K562 (cell line): Measurements from ENCODE around the gene MEIS1. TPM values are rescaled to one million over a fixed set of nuclear protein-coding genes. Genes with fewer than 3 reads are reported as not detected.

Source experiments
- BCL6 ChIP-seq: fragments of 250-450 bp; sonication (Bioruptor Pico); IDR thresholded peaks from 2 replicates; pipeline ENCODE4 v1.4.0; 2020
- CC2D1A ChIP-seq: fragments of 450-650 bp; IDR thresholded peaks from 2 replicates; pipeline ENCODE4 v1.6.1; 2017; ENCODE audit warnings: mild to moderate bottlenecking
- CREB1 ChIP-seq, 2 experiments: sonication (generic) in 1 of 2; formaldehyde crosslinking in 1 of 2; IDR thresholded peaks; 2 replicates each; pipeline versions ENCODE4 v1.6.1 to v1.8.0; 2012 to 2022; ENCODE audit warnings: inconsistent platforms in 1 of 2, mild to moderate bottlenecking in 1 of 2, missing genetic modification reagents in 1 of 2, moderate library complexity in 1 of 2
- CTBP1 ChIP-seq: fragments of 450-650 bp; IDR thresholded peaks from 2 replicates; pipeline ENCODE4 v1.6.1; 2016; ENCODE audit warnings: borderline replicate concordance
- DACH1 ChIP-seq: fragments of 450-650 bp; IDR thresholded peaks from 2 replicates; pipeline ENCODE4 v1.6.1; 2018; ENCODE audit not compliant: partially characterized antibody
- EWSR1 ChIP-seq: fragments of 450-650 bp; IDR thresholded peaks from 2 replicates; pipeline ENCODE4 v1.6.1; 2018; ENCODE audit warnings: borderline replicate concordance, mild to moderate bottlenecking, low read depth, moderate library complexity; ENCODE audit not compliant: partially characterized antibody
- FOXM1 ChIP-seq, 2 experiments: fragments of 450-650 bp in 1 of 2; sonication (generic) in 1 of 2; formaldehyde crosslinking in 1 of 2; IDR thresholded peaks; 2 replicates each; pipeline versions ENCODE4 v1.6.1 to v1.9.0; 2017 to 2022; ENCODE audit warnings: low read depth in 2 of 2, mild to moderate bottlenecking in 2 of 2, missing genetic modification reagents in 1 of 2, moderate library complexity in 1 of 2
- GTF2A2 ChIP-seq: IDR thresholded peaks from 2 replicates; pipeline ENCODE4 v1.6.1; 2016; ENCODE audit warnings: mild to moderate bottlenecking, missing genetic modification characterization, missing compliant biosample characterization
- HMG20A ChIP-seq: fragments of 450-650 bp; formaldehyde crosslinking; conservative IDR thresholded peaks from 2 replicates; pipeline ENCODE4 v1.4.0; 2020; ENCODE audit warnings: mild to moderate bottlenecking, mixed read lengths
- NR2F6 ChIP-seq: fragments of 450-650 bp; formaldehyde crosslinking; IDR thresholded peaks from 2 replicates; pipeline ENCODE4 v1.4.0; 2020; ENCODE audit warnings: mild to moderate bottlenecking
- SREBF1 ChIP-seq: fragments of 150-350 bp; IDR thresholded peaks from 2 replicates; pipeline ENCODE4 v1.6.1; 2014; ENCODE audit warnings: antibody characterized with exemption, low read depth, low read length, borderline replicate concordance
- ZBTB1 ChIP-seq: sonication (generic); formaldehyde crosslinking; IDR thresholded peaks from 2 replicates; pipeline ENCODE4 v1.8.1; 2023; ENCODE audit warnings: missing genetic modification reagents, low read depth, mild to moderate bottlenecking, borderline replicate concordance
- ZFP30 ChIP-seq: fragments of 250-450 bp; sonication (Bioruptor Pico); IDR thresholded peaks from 2 replicates; pipeline ENCODE4 v1.8.0; 2022; ENCODE audit warnings: moderate library complexity, mild to moderate bottlenecking, inconsistent platforms, borderline replicate concordance
- ZNF444 ChIP-seq: fragments of 250-450 bp; sonication (Bioruptor Pico); IDR thresholded peaks from 2 replicates; pipeline ENCODE4 v1.4.0; 2020; ENCODE audit warnings: mild to moderate bottlenecking, moderate library complexity
- ZSCAN29 ChIP-seq: fragments of 450-650 bp; IDR thresholded peaks from 2 replicates; pipeline ENCODE4 v1.6.1; 2017
- polyA plus RNA-seq, 8 experiments: library from polyadenylated mRNA; depleted of rRNA in 4 of 8; stranded (reverse) in 5 of 8; unstranded in 3 of 8; fragments of >200 nt; fragmentation: Nextera tagmentation in 2 of 8; fragmentation: Illumina TruSeq in 1 of 8; extraction: Ambion mirVana in 2 of 8; extraction: Trizol in 1 of 8; gene quantifications; 2 replicates each; pipeline versions ENCODE4 v1.2.1 to v1.2.3, GENCODE V29; 2011 to 2014; ENCODE audit warnings: inconsistent platforms in 1 of 8, missing spikeins in 1 of 8
- total RNA-seq, 7 experiments: library from RNA; depleted of rRNA in 6 of 7; stranded (reverse); fragments of >200 nt in 6 of 7; fragmentation: Illumina TruSeq in 2 of 7; extraction: Trizol in 2 of 7; gene quantifications; 2 replicates each; pipeline versions ENCODE4 v1.2.1 to v1.2.3, GENCODE V29; 2011 to 2021; ENCODE audit warnings: low replicate concordance in 1 of 7
- TF ChIP-seq, protein P1 (sequence below): fragments of 450-650 bp; IDR thresholded peaks from 2 replicates; pipeline ENCODE4 v1.6.1; 2017; ENCODE audit warnings: mild to moderate bottlenecking, moderate library complexity
- TF ChIP-seq, protein P2 (sequence below): fragments of 450-650 bp; conservative IDR thresholded peaks from 2 replicates; pipeline ENCODE4 v1.6.1; 2016; ENCODE audit warnings: missing genetic modification characterization, low read depth, mild to moderate bottlenecking, missing compliant biosample characterization, moderate library complexity
- TF ChIP-seq, protein P3 (sequence below): sonication (generic); IDR thresholded peaks from 2 replicates; pipeline ENCODE4 v1.6.1; 2016
- TF ChIP-seq, protein P4 (sequence below): fragments of 250-450 bp; sonication (Bioruptor Pico); IDR thresholded peaks from 2 replicates; pipeline ENCODE4 v1.9.0; 2021; ENCODE audit warnings: mild to moderate bottlenecking, inconsistent platforms
- TF ChIP-seq, protein P5 (sequence below): fragments of 450-650 bp; formaldehyde crosslinking; IDR thresholded peaks from 2 replicates; pipeline ENCODE4 v1.4.0; 2020; ENCODE audit warnings: mild to moderate bottlenecking, moderate library complexity

MEIS1 gene
- total and polyA plus RNA-seq, 9 of the 15 experiments (the other 6 are each of a cell fraction or from before 2014, with no cell fraction given), result 2.3 to 9.0 (median 5.9) TPM

DNA sequence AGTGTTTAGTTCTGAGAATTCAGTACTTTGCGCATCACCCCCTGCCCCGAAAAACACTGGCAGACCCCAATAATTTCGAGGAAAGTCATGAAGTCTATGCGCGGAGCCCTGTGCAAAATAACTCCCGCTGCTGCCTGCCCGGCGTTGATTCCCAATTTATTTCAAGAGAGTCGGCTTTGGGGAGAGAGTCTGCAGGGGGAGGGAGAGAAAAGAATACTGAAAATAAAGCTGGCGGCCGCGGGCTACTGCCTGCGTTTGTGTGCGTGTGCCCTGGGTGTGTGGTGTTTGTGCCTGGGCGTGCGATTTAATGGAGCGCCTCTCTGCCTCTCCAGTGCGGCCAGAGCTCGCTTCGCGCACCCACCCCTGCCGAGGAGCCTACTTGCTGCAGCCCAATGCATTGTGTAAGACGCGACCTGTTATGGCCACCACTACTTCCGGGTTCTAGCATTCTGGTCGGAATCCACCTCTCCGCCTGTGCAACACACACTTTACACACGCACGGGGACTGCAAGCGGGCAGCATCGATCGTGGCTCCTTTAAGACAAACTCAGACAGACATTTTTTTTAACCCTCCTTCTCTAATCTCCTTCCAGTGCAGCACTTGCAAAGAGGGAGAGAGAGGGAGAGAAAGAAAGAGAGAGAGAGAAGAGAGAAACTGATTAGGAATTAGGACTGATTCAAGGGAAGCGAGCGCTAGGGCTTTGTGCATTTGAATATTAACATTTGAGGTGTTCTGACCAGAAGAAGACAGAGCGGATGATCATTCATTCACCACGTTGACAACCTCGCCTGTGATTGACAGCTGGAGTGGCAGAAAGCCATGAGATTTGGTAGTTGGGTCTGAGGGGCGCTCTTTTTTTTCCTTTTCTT, at the start of gene MEIS1 (continued):
- no peak for TF ChIP-seq GTF2A2 (tag)
- TF ChIP-seq, protein P1, sequence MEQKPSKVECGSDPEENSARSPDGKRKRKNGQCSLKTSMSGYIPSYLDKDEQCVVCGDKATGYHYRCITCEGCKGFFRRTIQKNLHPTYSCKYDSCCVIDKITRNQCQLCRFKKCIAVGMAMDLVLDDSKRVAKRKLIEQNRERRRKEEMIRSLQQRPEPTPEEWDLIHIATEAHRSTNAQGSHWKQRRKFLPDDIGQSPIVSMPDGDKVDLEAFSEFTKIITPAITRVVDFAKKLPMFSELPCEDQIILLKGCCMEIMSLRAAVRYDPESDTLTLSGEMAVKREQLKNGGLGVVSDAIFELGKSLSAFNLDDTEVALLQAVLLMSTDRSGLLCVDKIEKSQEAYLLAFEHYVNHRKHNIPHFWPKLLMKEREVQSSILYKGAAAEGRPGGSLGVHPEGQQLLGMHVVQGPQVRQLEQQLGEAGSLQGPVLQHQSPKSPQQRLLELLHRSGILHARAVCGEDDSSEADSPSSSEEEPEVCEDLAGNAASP, result no peak
- no peak for TF ChIP-seq SREBF1
- TF ChIP-seq, protein P2, sequence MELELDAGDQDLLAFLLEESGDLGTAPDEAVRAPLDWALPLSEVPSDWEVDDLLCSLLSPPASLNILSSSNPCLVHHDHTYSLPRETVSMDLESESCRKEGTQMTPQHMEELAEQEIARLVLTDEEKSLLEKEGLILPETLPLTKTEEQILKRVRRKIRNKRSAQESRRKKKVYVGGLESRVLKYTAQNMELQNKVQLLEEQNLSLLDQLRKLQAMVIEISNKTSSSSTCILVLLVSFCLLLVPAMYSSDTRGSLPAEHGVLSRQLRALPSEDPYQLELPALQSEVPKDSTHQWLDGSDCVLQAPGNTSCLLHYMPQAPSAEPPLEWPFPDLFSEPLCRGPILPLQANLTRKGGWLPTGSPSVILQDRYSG (tag), result no peak
- TF ChIP-seq ZBTB1 (CRISPR knock-in tag), result no peak
- TF ChIP-seq CREB1 (IDR thresholded peaks at IDR 0.05), result peak; percentile 41; the same call in 1 of the 2 replicates
- TF ChIP-seq CREB1 (CRISPR knock-in tag; IDR thresholded peaks at IDR 0.05), result peak; percentile 61; the same call in 1 of the 2 replicates
- TF ChIP-seq HMG20A (CRISPR knock-in tag), result no peak
- TF ChIP-seq, protein P3, sequence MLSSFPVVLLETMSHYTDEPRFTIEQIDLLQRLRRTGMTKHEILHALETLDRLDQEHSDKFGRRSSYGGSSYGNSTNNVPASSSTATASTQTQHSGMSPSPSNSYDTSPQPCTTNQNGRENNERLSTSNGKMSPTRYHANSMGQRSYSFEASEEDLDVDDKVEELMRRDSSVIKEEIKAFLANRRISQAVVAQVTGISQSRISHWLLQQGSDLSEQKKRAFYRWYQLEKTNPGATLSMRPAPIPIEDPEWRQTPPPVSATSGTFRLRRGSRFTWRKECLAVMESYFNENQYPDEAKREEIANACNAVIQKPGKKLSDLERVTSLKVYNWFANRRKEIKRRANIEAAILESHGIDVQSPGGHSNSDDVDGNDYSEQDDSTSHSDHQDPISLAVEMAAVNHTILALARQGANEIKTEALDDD, result no peak
- peak; percentile 50 for TF ChIP-seq DACH1
- no peak for TF ChIP-seq CC2D1A
- TF ChIP-seq, protein P4, sequence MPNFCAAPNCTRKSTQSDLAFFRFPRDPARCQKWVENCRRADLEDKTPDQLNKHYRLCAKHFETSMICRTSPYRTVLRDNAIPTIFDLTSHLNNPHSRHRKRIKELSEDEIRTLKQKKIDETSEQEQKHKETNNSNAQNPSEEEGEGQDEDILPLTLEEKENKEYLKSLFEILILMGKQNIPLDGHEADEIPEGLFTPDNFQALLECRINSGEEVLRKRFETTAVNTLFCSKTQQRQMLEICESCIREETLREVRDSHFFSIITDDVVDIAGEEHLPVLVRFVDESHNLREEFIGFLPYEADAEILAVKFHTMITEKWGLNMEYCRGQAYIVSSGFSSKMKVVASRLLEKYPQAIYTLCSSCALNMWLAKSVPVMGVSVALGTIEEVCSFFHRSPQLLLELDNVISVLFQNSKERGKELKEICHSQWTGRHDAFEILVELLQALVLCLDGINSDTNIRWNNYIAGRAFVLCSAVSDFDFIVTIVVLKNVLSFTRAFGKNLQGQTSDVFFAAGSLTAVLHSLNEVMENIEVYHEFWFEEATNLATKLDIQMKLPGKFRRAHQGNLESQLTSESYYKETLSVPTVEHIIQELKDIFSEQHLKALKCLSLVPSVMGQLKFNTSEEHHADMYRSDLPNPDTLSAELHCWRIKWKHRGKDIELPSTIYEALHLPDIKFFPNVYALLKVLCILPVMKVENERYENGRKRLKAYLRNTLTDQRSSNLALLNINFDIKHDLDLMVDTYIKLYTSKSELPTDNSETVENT, result no peak
- TF ChIP-seq, protein P5, sequence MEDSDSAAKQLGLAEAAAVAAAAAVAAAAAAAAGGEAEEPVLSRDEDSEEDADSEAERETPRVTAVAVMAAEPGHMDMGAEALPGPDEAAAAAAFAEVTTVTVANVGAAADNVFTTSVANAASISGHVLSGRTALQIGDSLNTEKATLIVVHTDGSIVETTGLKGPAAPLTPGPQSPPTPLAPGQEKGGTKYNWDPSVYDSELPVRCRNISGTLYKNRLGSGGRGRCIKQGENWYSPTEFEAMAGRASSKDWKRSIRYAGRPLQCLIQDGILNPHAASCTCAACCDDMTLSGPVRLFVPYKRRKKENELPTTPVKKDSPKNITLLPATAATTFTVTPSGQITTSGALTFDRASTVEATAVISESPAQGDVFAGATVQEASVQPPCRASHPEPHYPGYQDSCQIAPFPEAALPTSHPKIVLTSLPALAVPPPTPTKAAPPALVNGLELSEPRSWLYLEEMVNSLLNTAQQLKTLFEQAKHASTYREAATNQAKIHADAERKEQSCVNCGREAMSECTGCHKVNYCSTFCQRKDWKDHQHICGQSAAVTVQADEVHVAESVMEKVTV (CRISPR knock-in tag), result no peak
- TF ChIP-seq EWSR1, result no peak
- TF ChIP-seq FOXM1 (IDR thresholded peaks at IDR 0.05; ENCODE audit: low read depth), result peak; percentile 62
- TF ChIP-seq FOXM1 (CRISPR knock-in tag; IDR thresholded peaks at IDR 0.05; ENCODE audit: low read depth), result no peak
- peak; percentile 57; the same call in 1 of the 2 replicates for TF ChIP-seq CTBP1
- TF ChIP-seq ZSCAN29, result no peak
- no peak for TF ChIP-seq ZNF444
- no peak for TF ChIP-seq ZFP30 (CRISPR knock-in tag)
- TF ChIP-seq NR2F6 (CRISPR knock-in tag), result no peak
- no peak for TF ChIP-seq BCL6
